Muscle layer of duodenum (tissue), 2 donors: Measurements from ENCODE around the gene REEP6.
A peak's percentile ranks its signal among the peaks of the same experiment; 100 is the strongest.

Experiments
- H3K27ac ChIP-seq: one replicate; pipeline ENCODE4 v1.7.0; 2013; ENCODE audit warnings: mild to moderate bottlenecking, low read length
- H3K27me3 ChIP-seq: one replicate; pipeline ENCODE4 v1.7.0; 2013; ENCODE audit warnings: low read depth, mild to moderate bottlenecking, control low read depth, low read length
- H3K36me3 ChIP-seq, 2 donors: one replicate each; pipeline ENCODE4 v1.7.0; 2013; ENCODE audit warnings: low read length in 2 of 2, control low read depth in 1 of 2, mild to moderate bottlenecking in 1 of 2; ENCODE audit not compliant: insufficient read depth in 2 of 2, control insufficient read depth in 1 of 2
- H3K4me1 ChIP-seq, 2 donors: one replicate each; pipeline ENCODE4 v1.7.0; 2013; ENCODE audit warnings: low read length in 2 of 2, mild to moderate bottlenecking in 2 of 2, control low read depth in 1 of 2, moderate library complexity in 1 of 2; ENCODE audit not compliant: insufficient read depth in 2 of 2, control insufficient read depth in 1 of 2
- H3K4me3 ChIP-seq, 2 donors: one replicate each; pipeline ENCODE4 v1.7.0; 2013; ENCODE audit warnings: low read length in 2 of 2, low read depth in 1 of 2, mild to moderate bottlenecking in 1 of 2
- H3K9me3 ChIP-seq, 2 donors: one replicate each; pipeline ENCODE4 v1.7.0; 2013; ENCODE audit warnings: low read length in 2 of 2, control low read depth in 1 of 2, mild to moderate bottlenecking in 1 of 2; ENCODE audit not compliant: control insufficient read depth in 1 of 2
- donor health status: healthy.

REEP6 gene

GRCh38 chr19:1469255-1470054 is 21.5 kb upstream of the REEP6 start:
- Histone ChIP-seq H3K4me3 (peak overlapping the region in 1 of 2 donors; percentile 68), H3K4me1 (peaks cover 0 to 76% of the 10 kb centered on the region in 2 donors), H3K9me3 (no peaks in the 10 kb centered on the region), H3K27ac (no peak overlapping the region), H3K36me3 (peaks cover 0 to 2% of the 10 kb centered on the region in 2 donors), H3K27me3 (peaks cover 42% of the 10 kb centered on the region)

- H3K4me3 ChIP-seq, result peak overlapping the region in 1 of 2 donors; percentile 68
- H3K9me3 ChIP-seq, result no peaks in the 10 kb centered on the region
- no peak overlapping the region for H3K27ac ChIP-seq
- peaks cover 0 to 7% of the 10 kb centered on the region in 2 donors for H3K36me3 ChIP-seq
- H3K27me3 ChIP-seq, result peaks cover 42% of the 10 kb centered on the region
- H3K4me1 ChIP-seq, result peaks cover 0 to 80% of the 10 kb centered on the region in 2 donors
Observed at GRCh38 chr19:1470055-1470304, 21.0 kb upstream of the REEP6 start.

- no peak overlapping the region for H3K27ac ChIP-seq
- peaks cover 42% of the 10 kb centered on the region for H3K27me3 ChIP-seq
Observed at GRCh38 chr19:1470305-1471009, 20.5 kb upstream of the REEP6 start.

GRCh38 chr19:1471010-1471514 is 19.9 kb upstream of the REEP6 start:
- Histone ChIP-seq H3K4me1 (peaks cover 0 to 72% of the 10 kb centered on the region in 2 donors), H3K36me3 (peaks cover 0 to 18% of the 10 kb centered on the region in 2 donors), H3K4me3 (peak overlapping the region in 1 of 2 donors; percentile 68), H3K27me3 (peaks cover 42% of the 10 kb centered on the region), H3K27ac (no peak overlapping the region), H3K9me3 (no peaks in the 10 kb centered on the region)

More at GRCh38 chr19:1470305-1471009, 20.5 kb upstream of the REEP6 start:
- H3K4me3 ChIP-seq, result peak overlapping the region in 1 of 2 donors; percentile 68
- peaks cover 0 to 12% of the 10 kb centered on the region in 2 donors for H3K36me3 ChIP-seq
- peaks cover 0 to 78% of the 10 kb centered on the region in 2 donors for H3K4me1 ChIP-seq
- H3K9me3 ChIP-seq, result no peaks in the 10 kb centered on the region

- no peak overlapping the region for H3K4me3 ChIP-seq
- H3K27me3 ChIP-seq, result peaks cover 40% of the 10 kb centered on the region
- H3K9me3 ChIP-seq, result no peaks in the 10 kb centered on the region
- no peak overlapping the region for H3K27ac ChIP-seq
- peaks cover 0 to 24% of the 10 kb centered on the region in 2 donors for H3K36me3 ChIP-seq
- H3K4me1 ChIP-seq, result peaks cover 0 to 66% of the 10 kb centered on the region in 2 donors
Observed at GRCh38 chr19:1471515-1472160, 19.3 kb upstream of the REEP6 start.

GRCh38 chr19:1472231-1473084 is 18.5 kb upstream of the REEP6 start:
- H3K36me3 ChIP-seq, result peaks cover 0 to 24% of the 10 kb centered on the region in 2 donors
- H3K27ac ChIP-seq, result no peak overlapping the region
- H3K9me3 ChIP-seq, result no peaks in the 10 kb centered on the region
- H3K4me3 ChIP-seq, result no peak overlapping the region
- H3K4me1 ChIP-seq, result peaks cover 0 to 58% of the 10 kb centered on the region in 2 donors
- H3K27me3 ChIP-seq, result peaks cover 34% of the 10 kb centered on the region

GRCh38 chr19:1473085-1473851 is 17.7 kb upstream of the REEP6 start:
- H3K9me3 ChIP-seq, result no peaks in the 10 kb centered on the region
- no peak overlapping the region for H3K4me3 ChIP-seq
- peaks cover 0 to 56% of the 10 kb centered on the region in 2 donors for H3K4me1 ChIP-seq
- H3K36me3 ChIP-seq, result peaks cover 0 to 24% of the 10 kb centered on the region in 2 donors
- no peak overlapping the region for H3K27ac ChIP-seq
- peaks cover 32% of the 10 kb centered on the region for H3K27me3 ChIP-seq

- Histone ChIP-seq H3K27me3 (peaks cover 26% of the 10 kb centered on the region), H3K9me3 (no peaks in the 10 kb centered on the region), H3K4me3 (no peak overlapping the region), H3K4me1 (peaks cover 0 to 53% of the 10 kb centered on the region in 2 donors), H3K27ac (no peak overlapping the region), H3K36me3 (peaks cover 0 to 24% of the 10 kb centered on the region in 2 donors)
Observed at GRCh38 chr19:1474011-1474764, 16.8 kb upstream of the REEP6 start.

- Histone ChIP-seq H3K4me3 (no peak overlapping the region), H3K27me3 (peaks cover 26% of the 10 kb centered on the region), H3K36me3 (peaks cover 0 to 24% of the 10 kb centered on the region in 2 donors), H3K27ac (no peak overlapping the region), H3K9me3 (no peaks in the 10 kb centered on the region), H3K4me1 (peaks cover 0 to 50% of the 10 kb centered on the region in 2 donors)
Observed at GRCh38 chr19:1474765-1475351, 16.1 kb upstream of the REEP6 start.
